ENCODE results near the gene PPT1.

PPT1 gene

DNA sequence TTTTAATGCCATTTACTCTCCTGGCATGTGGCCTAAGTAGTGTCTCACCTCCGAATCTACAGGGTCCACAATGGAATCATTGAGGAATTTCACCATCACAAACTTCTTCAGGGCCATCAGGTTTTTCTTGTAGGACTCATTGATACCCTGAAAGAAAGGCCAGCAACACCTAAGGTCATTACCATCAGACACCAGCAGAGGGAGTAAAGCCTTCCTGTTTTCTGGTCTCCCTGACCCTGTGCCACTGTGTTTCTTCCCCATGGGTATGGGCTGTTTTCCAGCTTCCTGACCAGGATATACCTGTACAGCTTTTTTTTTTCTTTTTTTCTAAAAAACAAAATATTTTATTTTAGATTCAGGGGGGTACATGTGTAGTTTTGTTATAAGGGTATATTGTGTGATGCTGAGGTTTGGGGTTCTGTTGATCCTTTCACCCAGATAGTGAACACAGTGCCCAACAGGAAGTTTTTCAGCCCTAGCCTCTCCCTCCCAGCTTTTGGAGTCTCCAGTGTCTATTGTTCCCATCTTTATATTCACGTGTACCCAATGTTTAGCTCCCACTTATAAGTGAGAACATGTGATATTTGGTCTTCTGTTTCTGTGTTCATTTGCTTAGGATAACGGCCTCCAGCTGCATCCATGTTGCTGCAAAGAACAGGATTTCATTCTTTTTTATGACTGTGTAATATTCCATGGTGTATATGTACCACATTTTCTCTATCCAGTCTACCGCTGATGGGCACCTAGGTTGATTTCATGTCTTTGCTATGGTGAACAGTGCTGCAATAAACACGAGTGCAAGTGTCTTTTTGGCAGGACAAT is 18.3 kb downstream of the PPT1 start:
- Histone ChIP-seq H3K27ac (replicated peaks) (no peak overlapping the region), H3K27me3 (ENCODE audit: insufficient read depth, poor library complexity, severe bottlenecking) (no peaks in the 10 kb centered on the region), H3K4me3 (replicated peaks; ENCODE audit: insufficient read depth, low read length) (no peak overlapping the region)
- peak; percentile 79 for TF ChIP-seq SPI1 (IDR thresholded peaks at IDR 0.05; ENCODE audit: borderline replicate concordance, low read depth)
- TF ChIP-seq, protein P1, sequence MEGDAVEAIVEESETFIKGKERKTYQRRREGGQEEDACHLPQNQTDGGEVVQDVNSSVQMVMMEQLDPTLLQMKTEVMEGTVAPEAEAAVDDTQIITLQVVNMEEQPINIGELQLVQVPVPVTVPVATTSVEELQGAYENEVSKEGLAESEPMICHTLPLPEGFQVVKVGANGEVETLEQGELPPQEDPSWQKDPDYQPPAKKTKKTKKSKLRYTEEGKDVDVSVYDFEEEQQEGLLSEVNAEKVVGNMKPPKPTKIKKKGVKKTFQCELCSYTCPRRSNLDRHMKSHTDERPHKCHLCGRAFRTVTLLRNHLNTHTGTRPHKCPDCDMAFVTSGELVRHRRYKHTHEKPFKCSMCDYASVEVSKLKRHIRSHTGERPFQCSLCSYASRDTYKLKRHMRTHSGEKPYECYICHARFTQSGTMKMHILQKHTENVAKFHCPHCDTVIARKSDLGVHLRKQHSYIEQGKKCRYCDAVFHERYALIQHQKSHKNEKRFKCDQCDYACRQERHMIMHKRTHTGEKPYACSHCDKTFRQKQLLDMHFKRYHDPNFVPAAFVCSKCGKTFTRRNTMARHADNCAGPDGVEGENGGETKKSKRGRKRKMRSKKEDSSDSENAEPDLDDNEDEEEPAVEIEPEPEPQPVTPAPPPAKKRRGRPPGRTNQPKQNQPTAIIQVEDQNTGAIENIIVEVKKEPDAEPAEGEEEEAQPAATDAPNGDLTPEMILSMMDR (IDR thresholded peaks at IDR 0.05; ENCODE audit: insufficient read depth, low read length): peak; percentile 66
- TF ChIP-seq, protein P2, sequence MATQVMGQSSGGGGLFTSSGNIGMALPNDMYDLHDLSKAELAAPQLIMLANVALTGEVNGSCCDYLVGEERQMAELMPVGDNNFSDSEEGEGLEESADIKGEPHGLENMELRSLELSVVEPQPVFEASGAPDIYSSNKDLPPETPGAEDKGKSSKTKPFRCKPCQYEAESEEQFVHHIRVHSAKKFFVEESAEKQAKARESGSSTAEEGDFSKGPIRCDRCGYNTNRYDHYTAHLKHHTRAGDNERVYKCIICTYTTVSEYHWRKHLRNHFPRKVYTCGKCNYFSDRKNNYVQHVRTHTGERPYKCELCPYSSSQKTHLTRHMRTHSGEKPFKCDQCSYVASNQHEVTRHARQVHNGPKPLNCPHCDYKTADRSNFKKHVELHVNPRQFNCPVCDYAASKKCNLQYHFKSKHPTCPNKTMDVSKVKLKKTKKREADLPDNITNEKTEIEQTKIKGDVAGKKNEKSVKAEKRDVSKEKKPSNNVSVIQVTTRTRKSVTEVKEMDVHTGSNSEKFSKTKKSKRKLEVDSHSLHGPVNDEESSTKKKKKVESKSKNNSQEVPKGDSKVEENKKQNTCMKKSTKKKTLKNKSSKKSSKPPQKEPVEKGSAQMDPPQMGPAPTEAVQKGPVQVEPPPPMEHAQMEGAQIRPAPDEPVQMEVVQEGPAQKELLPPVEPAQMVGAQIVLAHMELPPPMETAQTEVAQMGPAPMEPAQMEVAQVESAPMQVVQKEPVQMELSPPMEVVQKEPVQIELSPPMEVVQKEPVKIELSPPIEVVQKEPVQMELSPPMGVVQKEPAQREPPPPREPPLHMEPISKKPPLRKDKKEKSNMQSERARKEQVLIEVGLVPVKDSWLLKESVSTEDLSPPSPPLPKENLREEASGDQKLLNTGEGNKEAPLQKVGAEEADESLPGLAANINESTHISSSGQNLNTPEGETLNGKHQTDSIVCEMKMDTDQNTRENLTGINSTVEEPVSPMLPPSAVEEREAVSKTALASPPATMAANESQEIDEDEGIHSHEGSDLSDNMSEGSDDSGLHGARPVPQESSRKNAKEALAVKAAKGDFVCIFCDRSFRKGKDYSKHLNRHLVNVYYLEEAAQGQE (IDR thresholded peaks at IDR 0.05; ENCODE audit: insufficient replicate concordance, low read depth): no peak
- DNase-seq (ENCODE audit: low read depth in 1 of 2, low spot score in 1 of 2): peak; percentile 51 to 61

DNA sequence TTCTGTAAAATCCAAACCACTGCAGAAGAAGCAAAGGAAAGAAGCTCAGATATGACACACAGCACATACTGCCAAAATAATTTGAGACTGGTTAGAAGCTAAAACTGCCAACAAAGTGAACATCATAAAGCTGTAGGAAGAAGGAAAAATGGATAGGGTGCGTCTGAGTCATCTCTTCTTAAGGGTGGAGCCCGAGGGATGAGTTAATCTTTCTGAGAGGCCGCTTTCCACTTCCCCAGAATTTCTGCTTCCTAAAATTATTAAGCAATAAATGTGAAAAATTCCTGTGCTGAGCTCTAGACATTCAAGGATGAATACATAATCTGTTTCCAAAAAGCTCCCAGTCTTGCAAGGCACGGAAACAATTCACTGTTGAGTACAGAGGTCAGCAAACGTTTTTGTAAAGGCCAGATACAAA is 20.1 kb downstream of the PPT1 start:
- DNase-seq (ENCODE audit: low read depth in 1 of 2, low spot score in 1 of 2): no peak

GRCh38 chr1:40075266-40075665 is 21.8 kb downstream of the PPT1 start:
- peak; percentile 28; the same call in 1 of the 2 replicates for TF ChIP-seq SPI1 (IDR thresholded peaks at IDR 0.05; ENCODE audit: borderline replicate concordance, low read depth)
- TF ChIP-seq, protein P2 (IDR thresholded peaks at IDR 0.05; ENCODE audit: insufficient replicate concordance, low read depth): no peak
- Histone ChIP-seq H3K27me3 (ENCODE audit: insufficient read depth, poor library complexity, severe bottlenecking) (no peaks in the 10 kb centered on the region), H3K4me3 (replicated peaks; ENCODE audit: insufficient read depth, low read length) (no peak overlapping the region), H3K27ac (replicated peaks) (no peak overlapping the region)
- DNase-seq (ENCODE audit: low read depth in 1 of 2, low spot score in 1 of 2): peak in 1 of 2 experiments; percentile 54

More for the DNA sequence above, 20.1 kb downstream of the PPT1 start:
- Histone ChIP-seq H3K27me3 (ENCODE audit: insufficient read depth, poor library complexity, severe bottlenecking) (no peaks in the 10 kb centered on the region), H3K27ac (replicated peaks) (no peak overlapping the region), H3K4me3 (replicated peaks; ENCODE audit: insufficient read depth, low read length) (no peak overlapping the region)
- TF ChIP-seq, protein P1 (IDR thresholded peaks at IDR 0.05; ENCODE audit: insufficient read depth, low read length): no peak
- TF ChIP-seq SPI1 (IDR thresholded peaks at IDR 0.05; ENCODE audit: borderline replicate concordance, low read depth): no peak
- TF ChIP-seq POLR2AphosphoS5 (IDR thresholded peaks at IDR 0.05; ENCODE audit: low read depth): no peak
- TF ChIP-seq, protein P2 (IDR thresholded peaks at IDR 0.05; ENCODE audit: insufficient replicate concordance, low read depth): no peak
- no peak for TF ChIP-seq GABPA (IDR thresholded peaks at IDR 0.05; ENCODE audit: low read depth)
